Measurements from ENCODE around the gene CXCL17. TPM values are rescaled to one million over a fixed set of nuclear protein-coding genes. Genes with fewer than 3 reads are reported as not detected.
"Not testable (repeated sequence)": the region's sequence is repeated elsewhere in the genome, so short reads cannot be mapped to it uniquely, and the experiment has no call there.

Gene CXCL17, protein sequence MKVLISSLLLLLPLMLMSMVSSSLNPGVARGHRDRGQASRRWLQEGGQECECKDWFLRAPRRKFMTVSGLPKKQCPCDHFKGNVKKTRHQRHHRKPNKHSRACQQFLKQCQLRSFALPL
- polyA plus RNA-seq, result 100 to 1,000 TPM; 107 to 171 TPM

DNA sequence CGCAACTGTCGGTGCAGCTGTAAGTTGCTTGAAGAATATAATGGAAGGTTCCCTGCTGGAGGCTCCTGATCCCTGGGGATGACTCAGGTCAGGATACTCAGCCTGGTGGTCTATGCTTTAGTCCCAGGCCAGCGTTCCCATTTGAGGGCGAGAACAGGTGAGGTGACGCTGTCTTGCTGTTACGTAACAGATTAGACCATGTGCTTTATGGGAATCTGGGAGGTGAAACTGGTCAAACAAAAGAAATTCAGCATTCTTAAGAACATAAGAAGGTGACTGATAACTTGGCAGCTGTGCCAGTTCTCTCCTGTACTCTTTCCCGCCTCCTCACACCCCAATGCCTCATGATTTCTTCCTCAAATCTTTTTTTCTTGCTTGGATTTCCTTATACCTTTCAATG, at the start of gene CXCL17:
Gene CXCL17, minus strand, starts transcription at position 114 of the 400 bp plus-strand sequence. CDS start 114 bp downstream, outside the sequence.
- Histone ChIP-seq H3K9me3 (ENCODE audit: control insufficient read depth in 2 of 2, insufficient read depth in 1 of 2, low read depth in 1 of 2, low read length in 1 of 2) (no peaks in the 10 kb centered on the region), H3K27ac (ENCODE audit: low read depth in 2 of 2, low read length in 1 of 2) (peak within 1 kb of the TSS; percentile 92 to 97), H3K27me3 (ENCODE audit: control insufficient read depth in 1 of 2, insufficient read depth in 2 of 2, low read length in 2 of 2) (no peaks in the 10 kb centered on the region), H3K4me3 (ENCODE audit: low read depth in 1 of 2, low read length in 2 of 2) (peak within 1 kb of the TSS; percentile 22 to 45), H3K4me1 (ENCODE audit: control insufficient read depth in 2 of 2, insufficient read depth in 2 of 2, low read length in 1 of 2) (peaks cover 0 to 11% of the 10 kb centered on the region in 2 donors), H3K36me3 (ENCODE audit: control insufficient read depth in 2 of 2, insufficient read depth in 2 of 2, low read length in 1 of 2) (no peaks in the 10 kb centered on the region)
- WGBS, 2 donors, result 70 to 72% methylated on average over 7 of the region's 7 CpGs

GRCh38 chr19:42488783-42489521, 46.2 kb upstream of the CXCL17 start:
- no peaks in the 10 kb centered on the region for H3K27me3 ChIP-seq (ENCODE audit: control insufficient read depth in 1 of 2, insufficient read depth in 2 of 2, low read length in 2 of 2)
- H3K4me3 ChIP-seq (ENCODE audit: low read depth in 1 of 2, low read length in 2 of 2), result no peak overlapping the region
- H3K36me3 ChIP-seq (ENCODE audit: control insufficient read depth in 2 of 2, insufficient read depth in 2 of 2, low read length in 1 of 2), result no peaks in the 10 kb centered on the region
- no peak overlapping the region for H3K27ac ChIP-seq (ENCODE audit: low read depth in 2 of 2, low read length in 1 of 2)
- H3K9me3 ChIP-seq (ENCODE audit: control insufficient read depth in 2 of 2, insufficient read depth in 1 of 2, low read depth in 1 of 2, low read length in 1 of 2), result no peaks in the 10 kb centered on the region
- H3K4me1 ChIP-seq (ENCODE audit: control insufficient read depth in 2 of 2, insufficient read depth in 2 of 2, low read length in 1 of 2), result no peaks in the 10 kb centered on the region
- 71 to 75% methylated on average over 6 of the region's 6 CpGs for WGBS, 2 donors

DNA sequence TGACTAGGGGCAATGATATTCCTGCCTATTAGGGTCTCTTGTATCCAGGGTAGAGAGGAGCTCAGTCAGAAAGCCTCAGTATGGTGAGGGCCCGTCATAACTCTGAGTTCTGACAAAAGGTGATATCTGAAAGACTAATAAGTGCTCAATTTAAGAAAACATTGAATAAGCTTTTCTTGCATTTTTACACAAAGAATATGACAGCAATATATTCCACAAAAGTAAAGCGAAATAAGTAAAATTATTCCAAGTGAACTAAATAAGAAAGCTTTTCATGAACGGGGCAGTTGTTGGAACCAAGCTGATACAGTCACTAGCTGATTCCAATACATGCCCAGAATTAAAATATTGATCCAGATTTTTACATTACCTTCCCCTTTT, 45.0 kb upstream of the CXCL17 start:
- Histone ChIP-seq H3K4me3 (ENCODE audit: low read depth in 1 of 2, low read length in 2 of 2) (no peak overlapping the region), H3K27ac (ENCODE audit: low read depth in 2 of 2, low read length in 1 of 2) (no peak overlapping the region), H3K36me3 (ENCODE audit: control insufficient read depth in 2 of 2, insufficient read depth in 2 of 2, low read length in 1 of 2) (no peaks in the 10 kb centered on the region), H3K4me1 (ENCODE audit: control insufficient read depth in 2 of 2, insufficient read depth in 2 of 2, low read length in 1 of 2) (no peaks in the 10 kb centered on the region), H3K9me3 (ENCODE audit: control insufficient read depth in 2 of 2, insufficient read depth in 1 of 2, low read depth in 1 of 2, low read length in 1 of 2) (no peaks in the 10 kb centered on the region), H3K27me3 (ENCODE audit: control insufficient read depth in 1 of 2, insufficient read depth in 2 of 2, low read length in 2 of 2) (no peaks in the 10 kb centered on the region)
- WGBS, 2 donors, result 94% methylated on average over 3 of the region's 3 CpGs

DNA sequence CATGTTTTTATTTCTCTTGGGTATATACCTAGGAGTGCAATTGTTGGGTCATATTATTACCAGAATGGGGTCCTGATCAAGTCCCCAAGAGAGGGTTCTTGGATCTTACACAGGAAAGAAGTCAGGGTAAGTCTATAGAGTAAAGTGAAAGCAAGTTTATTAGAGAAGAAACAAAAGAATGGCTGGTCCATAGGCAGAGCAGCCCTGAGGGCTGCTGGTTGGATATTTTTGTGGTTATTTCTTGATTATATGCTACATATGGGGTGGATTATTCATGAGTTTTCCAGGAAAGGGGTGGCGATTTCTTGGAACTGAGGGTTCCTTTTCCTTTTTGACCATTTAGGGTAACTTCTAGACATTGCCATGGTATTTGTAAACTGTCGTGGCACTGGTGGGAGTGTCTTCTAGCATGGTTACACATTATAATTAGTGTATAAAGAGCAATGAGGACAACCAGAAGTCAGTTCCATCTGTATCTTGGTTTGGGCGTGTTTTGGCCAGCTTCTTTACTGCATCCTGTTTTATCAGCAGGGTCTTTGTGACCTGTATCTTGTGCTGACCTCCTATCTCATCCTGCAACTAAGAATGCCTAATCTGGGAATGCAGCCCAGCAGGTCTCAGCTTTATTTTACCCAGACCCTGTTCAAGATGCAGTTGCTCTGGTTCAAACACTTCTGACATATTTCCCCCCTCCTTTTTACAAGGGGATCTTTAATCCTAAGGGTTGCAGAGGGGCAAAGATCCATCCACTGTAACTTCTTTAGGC, 44.5 kb upstream of the CXCL17 start:
- WGBS, 2 donors, result 84 to 85% methylated on average over 3 of the region's 3 CpGs
- no peaks in the 10 kb centered on the region for H3K36me3 ChIP-seq (ENCODE audit: control insufficient read depth in 2 of 2, insufficient read depth in 2 of 2, low read length in 1 of 2)
- no peak overlapping the region for H3K27ac ChIP-seq (ENCODE audit: low read depth in 2 of 2, low read length in 1 of 2)

DNA sequence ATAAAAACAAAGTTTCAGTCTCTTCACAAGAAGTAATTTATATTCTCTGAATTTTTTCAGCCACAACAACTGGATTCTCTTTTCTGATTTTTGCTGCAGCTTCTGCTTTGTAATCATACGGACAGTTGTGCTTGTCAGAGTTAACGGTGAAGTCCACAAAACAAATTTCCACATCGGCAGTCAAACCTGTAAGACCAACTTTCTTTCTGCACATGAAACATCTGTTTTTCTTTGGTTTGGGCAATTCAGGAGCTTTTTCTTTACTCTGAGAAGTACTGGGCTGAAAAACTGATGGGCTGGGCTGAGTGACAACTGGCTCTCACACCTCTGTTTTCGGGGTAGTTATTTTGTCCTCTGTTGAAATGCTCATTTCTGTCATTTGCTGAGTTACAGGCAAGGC, 42.3 kb upstream of the CXCL17 start:
- H3K27me3 ChIP-seq (ENCODE audit: control insufficient read depth in 1 of 2, insufficient read depth in 2 of 2, low read length in 2 of 2); H3K4me1 ChIP-seq (ENCODE audit: control insufficient read depth in 2 of 2, insufficient read depth in 2 of 2, low read length in 1 of 2); H3K27ac ChIP-seq (ENCODE audit: low read depth in 2 of 2, low read length in 1 of 2); H3K4me3 ChIP-seq (ENCODE audit: low read depth in 1 of 2, low read length in 2 of 2); H3K36me3 ChIP-seq (ENCODE audit: control insufficient read depth in 2 of 2, insufficient read depth in 2 of 2, low read length in 1 of 2); H3K9me3 ChIP-seq (ENCODE audit: control insufficient read depth in 2 of 2, insufficient read depth in 1 of 2, low read depth in 1 of 2, low read length in 1 of 2): not testable (repeated sequence)
- 59 to 61% methylated on average over 4 of the region's 4 CpGs for WGBS, 2 donors

More for the DNA sequence above, 44.5 kb upstream of the CXCL17 start:
- no peaks in the 10 kb centered on the region for H3K9me3 ChIP-seq (ENCODE audit: control insufficient read depth in 2 of 2, insufficient read depth in 1 of 2, low read depth in 1 of 2, low read length in 1 of 2)
- no peak overlapping the region for H3K4me3 ChIP-seq (ENCODE audit: low read depth in 1 of 2, low read length in 2 of 2)
- no peaks in the 10 kb centered on the region for H3K27me3 ChIP-seq (ENCODE audit: control insufficient read depth in 1 of 2, insufficient read depth in 2 of 2, low read length in 2 of 2)
- no peaks in the 10 kb centered on the region for H3K4me1 ChIP-seq (ENCODE audit: control insufficient read depth in 2 of 2, insufficient read depth in 2 of 2, low read length in 1 of 2)

GRCh38 chr19:42480335-42481095, 37.8 kb upstream of the CXCL17 start:
- WGBS, 2 donors, result 42 to 47% methylated on average over 7 of the region's 7 CpGs

DNA sequence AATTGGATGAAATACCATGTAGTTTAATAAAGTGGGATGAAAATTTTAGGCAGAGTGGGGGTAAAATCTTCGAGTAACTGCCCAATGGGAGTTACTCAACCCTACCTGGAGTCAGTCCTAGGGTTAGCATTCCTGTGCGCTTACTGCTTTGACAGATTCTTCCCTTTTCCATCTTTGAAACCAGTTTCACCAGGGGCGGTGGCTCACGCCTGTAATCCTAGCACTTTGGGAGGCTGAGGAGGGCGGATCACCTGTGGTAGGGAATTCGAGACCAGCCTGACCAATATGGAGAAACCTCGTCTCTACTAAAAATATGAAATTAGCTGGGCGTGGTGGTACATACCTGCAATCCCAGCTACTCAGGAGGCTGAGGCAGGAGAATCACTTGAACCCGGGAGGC, 37.0 kb upstream of the CXCL17 start:
- no peak overlapping the region for H3K27ac ChIP-seq (ENCODE audit: low read depth in 2 of 2, low read length in 1 of 2)
- no peaks in the 10 kb centered on the region for H3K9me3 ChIP-seq (ENCODE audit: control insufficient read depth in 2 of 2, insufficient read depth in 1 of 2, low read depth in 1 of 2, low read length in 1 of 2)
- 93 to 95% methylated on average over 9 of the region's 9 CpGs for WGBS, 2 donors
- no peaks in the 10 kb centered on the region for H3K27me3 ChIP-seq (ENCODE audit: control insufficient read depth in 1 of 2, insufficient read depth in 2 of 2, low read length in 2 of 2)
- no peak overlapping the region for H3K4me3 ChIP-seq (ENCODE audit: low read depth in 1 of 2, low read length in 2 of 2)
- no peaks in the 10 kb centered on the region for H3K4me1 ChIP-seq (ENCODE audit: control insufficient read depth in 2 of 2, insufficient read depth in 2 of 2, low read length in 1 of 2)
- no peaks in the 10 kb centered on the region for H3K36me3 ChIP-seq (ENCODE audit: control insufficient read depth in 2 of 2, insufficient read depth in 2 of 2, low read length in 1 of 2)

More at GRCh38 chr19:42480335-42481095, 37.8 kb upstream of the CXCL17 start:
- H3K9me3 ChIP-seq (ENCODE audit: control insufficient read depth in 2 of 2, insufficient read depth in 1 of 2, low read depth in 1 of 2, low read length in 1 of 2), result no peaks in the 10 kb centered on the region
- H3K4me3 ChIP-seq (ENCODE audit: low read depth in 1 of 2, low read length in 2 of 2), result no peak overlapping the region
- no peak overlapping the region for H3K27ac ChIP-seq (ENCODE audit: low read depth in 2 of 2, low read length in 1 of 2)
- no peaks in the 10 kb centered on the region for H3K4me1 ChIP-seq (ENCODE audit: control insufficient read depth in 2 of 2, insufficient read depth in 2 of 2, low read length in 1 of 2)
- no peaks in the 10 kb centered on the region for H3K27me3 ChIP-seq (ENCODE audit: control insufficient read depth in 1 of 2, insufficient read depth in 2 of 2, low read length in 2 of 2)
- no peaks in the 10 kb centered on the region for H3K36me3 ChIP-seq (ENCODE audit: control insufficient read depth in 2 of 2, insufficient read depth in 2 of 2, low read length in 1 of 2)

DNA sequence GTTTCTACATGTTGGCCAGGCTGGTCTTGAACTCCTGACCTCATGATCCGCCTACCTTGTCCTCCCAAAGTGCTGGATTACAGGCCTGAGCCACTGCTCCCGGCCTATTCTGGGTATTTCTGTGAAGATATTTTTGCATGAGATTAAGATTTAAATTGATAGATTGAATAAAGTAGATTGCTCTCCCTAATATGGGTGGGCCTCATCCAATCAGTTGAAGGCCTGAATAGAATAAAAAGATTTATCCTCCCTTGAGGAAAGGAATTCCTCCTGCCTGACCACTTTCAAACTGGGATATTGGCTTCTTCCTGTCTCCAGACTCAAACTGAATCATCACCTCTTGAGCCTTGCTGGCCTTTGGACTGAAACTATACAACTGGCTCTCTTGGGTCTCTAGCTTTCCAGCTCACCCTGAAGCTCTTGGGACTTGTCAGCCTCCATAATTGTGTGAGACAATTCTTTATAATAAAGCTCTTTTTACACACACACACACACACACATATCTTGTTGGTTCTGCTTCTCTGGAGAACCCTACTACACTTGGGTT, 36.1 kb upstream of the CXCL17 start:
- H3K4me3 ChIP-seq (ENCODE audit: low read depth in 1 of 2, low read length in 2 of 2), result no peak overlapping the region
- H3K36me3 ChIP-seq (ENCODE audit: control insufficient read depth in 2 of 2, insufficient read depth in 2 of 2, low read length in 1 of 2), result no peaks in the 10 kb centered on the region
- H3K27ac ChIP-seq (ENCODE audit: low read depth in 2 of 2, low read length in 1 of 2), result no peak overlapping the region
- 91 to 98% methylated on average over 2 of the region's 2 CpGs for WGBS, 2 donors
- no peaks in the 10 kb centered on the region for H3K27me3 ChIP-seq (ENCODE audit: control insufficient read depth in 1 of 2, insufficient read depth in 2 of 2, low read length in 2 of 2)
- no peaks in the 10 kb centered on the region for H3K9me3 ChIP-seq (ENCODE audit: control insufficient read depth in 2 of 2, insufficient read depth in 1 of 2, low read depth in 1 of 2, low read length in 1 of 2)
- no peaks in the 10 kb centered on the region for H3K4me1 ChIP-seq (ENCODE audit: control insufficient read depth in 2 of 2, insufficient read depth in 2 of 2, low read length in 1 of 2)

GRCh38 chr19:42477933-42478332, 35.2 kb upstream of the CXCL17 start:
- WGBS, 2 donors, result 90 to 93% methylated on average over 2 of the region's 2 CpGs
- Histone ChIP-seq H3K36me3 (ENCODE audit: control insufficient read depth in 2 of 2, insufficient read depth in 2 of 2, low read length in 1 of 2) (no peaks in the 10 kb centered on the region), H3K4me3 (ENCODE audit: low read depth in 1 of 2, low read length in 2 of 2) (no peak overlapping the region), H3K4me1 (ENCODE audit: control insufficient read depth in 2 of 2, insufficient read depth in 2 of 2, low read length in 1 of 2) (no peaks in the 10 kb centered on the region), H3K27ac (ENCODE audit: low read depth in 2 of 2, low read length in 1 of 2) (no peak overlapping the region), H3K9me3 (ENCODE audit: control insufficient read depth in 2 of 2, insufficient read depth in 1 of 2, low read depth in 1 of 2, low read length in 1 of 2) (no peaks in the 10 kb centered on the region), H3K27me3 (ENCODE audit: control insufficient read depth in 1 of 2, insufficient read depth in 2 of 2, low read length in 2 of 2) (no peaks in the 10 kb centered on the region)

All from esophagus (tissue), 2 donors.